Adrenal gland (tissue), 12 donors: ENCODE measurements around the gene MAP2K1. TPM values are rescaled to one million over a fixed set of nuclear protein-coding genes. Genes with fewer than 3 reads are reported as not detected.
"Not testable (repeated sequence)": the region's sequence is repeated elsewhere in the genome, so short reads cannot be mapped to it uniquely, and the experiment has no call there.

Source experiments
- DNase-seq, 7 donors: peaks; one replicate each; pipeline ENCODE4 v3.0.0-alpha.2; 2019 to 2020
- H3K27ac ChIP-seq, 5 donors: fragments of 200-600 bp; sonication (generic) in 4 of 5; 1 replicate in 3 of 5; 2 replicates in 2 of 5; pipeline versions ENCODE4 v1.5.1 to v1.8.0; 2016 to 2020; ENCODE audit warnings: mild to moderate bottlenecking in 1 of 5
- H3K27me3 ChIP-seq: fragments of 200-600 bp; 2 replicates; pipeline ENCODE4 v1.8.0; 2021
- H3K36me3 ChIP-seq, 2 donors: fragments of 200-600 bp; replicated peaks in 1 of 2; 1 replicate in 1 of 2; 2 replicates in 1 of 2; pipeline versions ENCODE4 v1.5.1 to v1.8.0; 2018 to 2022
- H3K4me1 ChIP-seq, 2 donors: fragments of 200-600 bp; replicated peaks in 1 of 2; 1 replicate in 1 of 2; 2 replicates in 1 of 2; pipeline versions ENCODE4 v1.5.1 to v1.8.0; 2018 to 2021
- H3K4me3 ChIP-seq, 4 donors: fragments of 200-600 bp; sonication (generic) in 3 of 4; one replicate each; pipeline ENCODE4 v1.5.1; 2016 to 2018
- H3K9me3 ChIP-seq, 3 donors: fragments of 200-600 bp; sonication (generic) in 1 of 3; replicated peaks in 1 of 3; 1 replicate in 2 of 3; 2 replicates in 1 of 3; pipeline versions ENCODE4 v1.5.1 to v1.8.0; 2016 to 2021
- POLR2A ChIP-seq, 2 donors: fragments of 450-650 bp; IDR thresholded peaks; one replicate each; pipeline ENCODE4 v1.6.1; 2017; ENCODE audit warnings: antibody characterized with exemption in 2 of 2, mild to moderate bottlenecking in 2 of 2, moderate library complexity in 1 of 2
- WGBS, 4 donors: extraction: QIAGEN DNeasy Blood & Tissue Kit in 2 of 4; methylation state at CpG; one replicate each; pipeline versions ENCODE4 v1.1.5 to v1.1.7; 2013 to 2017; 5-methylcytosine and 5-hydroxymethylcytosine counted together
- intact Hi-C, 2 donors: fragments of 100-400 bp; cut with DNase I; formaldehyde crosslinking; loops; one replicate each; pipeline versions ENCODE4 v1.14.1 to v1.15.0; 2022 to 2023
- polyA plus RNA-seq, 3 donors: library from polyadenylated mRNA; stranded (reverse); fragments of 200-250 nt in 2 of 3; fragments of 350-450 nt in 1 of 3; fragmentation: Illumina TruSeq in 1 of 3; extraction: RNeasy Lipid Tissue Mini Kit (QIAGEN cat#74804) in 1 of 3; gene quantifications; one replicate each; pipeline ENCODE4 v1.2.3, GENCODE V29; 2013 to 2014
- total RNA-seq, 9 donors: library from RNA; depleted of rRNA in 4 of 9; stranded (reverse); fragments of >200 nt in 4 of 9; fragments of 120-200 nt in 1 of 9; fragmentation: NEBNext Ultra II Directional in 1 of 9; extraction: Animal tissue kit (Norgen Biotek cat#: 25700) in 1 of 9; gene quantifications; one replicate each; pipeline versions ENCODE4 v1.1.0 to v1.2.4, GENCODE V29; 2013 to 2023
- TF ChIP-seq, protein P1 (sequence below), 6 experiments: fragments of 450-650 bp in 4 of 6; fragments of 200-600 bp in 2 of 6; sonication (generic) in 1 of 6; IDR thresholded peaks; 1 replicate in 5 of 6; 2 replicates in 1 of 6; pipeline versions ENCODE4 v1.5.1 to v1.8.0; 2016 to 2021; ENCODE audit warnings: antibody characterized with exemption in 6 of 6, mild to moderate bottlenecking in 2 of 6, moderate library complexity in 1 of 6
- donor health status: healthy with polysubstance abuse.
- donor health status: Bipolar disorder and iron deficiency.
- donor health status: DM: yes; HTN: yes; CAD: no.
- donor health status: DM: no; HTN: no; CAD: no.
- donor health status: DM: no; HTN: no; CAD: no.
- donor health status: DM: yes; HTN: yes; CAD: no.

The MAP2K1 gene
- total and polyA plus RNA-seq, 12 donors = 14.0 to 60.0 (median 45.9) TPM

DNA sequence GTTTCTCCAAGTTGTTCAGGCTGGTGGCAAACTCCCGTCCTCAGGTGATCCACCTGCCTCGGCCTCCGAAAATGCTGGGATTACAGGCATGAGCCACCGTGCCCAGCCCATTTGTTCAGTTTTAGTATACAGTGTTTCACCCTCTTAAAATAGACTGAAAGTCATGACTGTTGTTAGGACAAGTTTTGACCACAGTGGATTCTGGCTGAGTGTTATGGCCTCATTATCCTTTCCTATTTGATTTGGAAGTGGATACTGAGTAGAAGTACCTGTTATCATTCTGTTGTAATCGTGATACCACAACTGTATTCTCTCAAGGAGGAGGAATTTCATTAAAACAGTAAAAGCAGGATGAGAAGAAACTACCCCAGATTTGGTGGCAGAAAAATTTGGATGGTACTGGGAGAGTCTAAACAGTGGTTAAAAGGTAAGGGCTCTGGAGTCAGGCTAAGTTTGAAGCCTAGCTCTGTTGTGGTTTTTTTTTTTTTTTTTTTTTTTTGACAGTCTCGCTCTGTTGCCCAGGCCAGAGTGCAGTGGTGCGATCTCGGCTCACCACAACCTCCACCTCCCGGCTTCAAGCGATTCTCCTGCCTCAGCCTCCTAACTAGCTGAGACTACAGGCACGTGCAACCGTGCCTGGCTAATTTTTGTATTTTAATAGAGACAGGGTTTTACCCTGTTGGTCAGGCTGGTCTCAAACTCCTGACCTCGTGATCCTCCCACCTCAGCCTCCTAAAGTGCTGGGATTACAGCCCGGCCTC is 2.6 kb downstream of the MAP2K1 start:
- no peak for DNase-seq
- H3K27me3 ChIP-seq = no peaks in the 10 kb centered on the region
- intact Hi-C loops = loop anchor here (5.0 kb wide), 1 partner anchor 108 kb away; the partner anchor contains the start of gene SNAPC5 (in 2 of the 2)
- no peaks in the 10 kb centered on the region for H3K36me3 ChIP-seq
- H3K4me1 ChIP-seq = peaks cover 8 to 28% of the 10 kb centered on the region in 2 donors
- no peak overlapping the region for H3K4me3 ChIP-seq
- WGBS, 4 donors = 88 to 93% (median 91%) methylated on average over 14 of the region's 14 CpGs
- no peak overlapping the region for H3K27ac ChIP-seq
- H3K9me3 ChIP-seq = no peaks in the 10 kb centered on the region
- no peak for TF ChIP-seq POLR2A (IDR thresholded peaks at IDR 0.05)
- TF ChIP-seq, protein P1, sequence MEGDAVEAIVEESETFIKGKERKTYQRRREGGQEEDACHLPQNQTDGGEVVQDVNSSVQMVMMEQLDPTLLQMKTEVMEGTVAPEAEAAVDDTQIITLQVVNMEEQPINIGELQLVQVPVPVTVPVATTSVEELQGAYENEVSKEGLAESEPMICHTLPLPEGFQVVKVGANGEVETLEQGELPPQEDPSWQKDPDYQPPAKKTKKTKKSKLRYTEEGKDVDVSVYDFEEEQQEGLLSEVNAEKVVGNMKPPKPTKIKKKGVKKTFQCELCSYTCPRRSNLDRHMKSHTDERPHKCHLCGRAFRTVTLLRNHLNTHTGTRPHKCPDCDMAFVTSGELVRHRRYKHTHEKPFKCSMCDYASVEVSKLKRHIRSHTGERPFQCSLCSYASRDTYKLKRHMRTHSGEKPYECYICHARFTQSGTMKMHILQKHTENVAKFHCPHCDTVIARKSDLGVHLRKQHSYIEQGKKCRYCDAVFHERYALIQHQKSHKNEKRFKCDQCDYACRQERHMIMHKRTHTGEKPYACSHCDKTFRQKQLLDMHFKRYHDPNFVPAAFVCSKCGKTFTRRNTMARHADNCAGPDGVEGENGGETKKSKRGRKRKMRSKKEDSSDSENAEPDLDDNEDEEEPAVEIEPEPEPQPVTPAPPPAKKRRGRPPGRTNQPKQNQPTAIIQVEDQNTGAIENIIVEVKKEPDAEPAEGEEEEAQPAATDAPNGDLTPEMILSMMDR (IDR thresholded peaks at IDR 0.05) = no peak

GRCh38 chr15:66389859-66390381 is 3.2 kb downstream of the MAP2K1 start:
- no peaks in the 10 kb centered on the region for H3K27me3 ChIP-seq
- TF ChIP-seq, protein P1 (IDR thresholded peaks at IDR 0.05) = no peak
- no peak for TF ChIP-seq POLR2A (IDR thresholded peaks at IDR 0.05)
- no peak for DNase-seq
- H3K36me3 ChIP-seq = no peaks in the 10 kb centered on the region
- H3K4me1 ChIP-seq = peaks cover 8 to 28% of the 10 kb centered on the region in 2 donors
- H3K9me3 ChIP-seq = no peaks in the 10 kb centered on the region
- peak overlapping the region in 1 of 5 donors; percentile 58 for H3K27ac ChIP-seq
- intact Hi-C loops = loop anchor here (5.0 kb wide), 1 partner anchor 107 kb away; the partner anchor contains the start of gene SNAPC5 (in 2 of the 2)
- H3K4me3 ChIP-seq = no peak overlapping the region

GRCh38 chr15:66390678-66391077 is 4.0 kb downstream of the MAP2K1 start:
- H3K4me3 ChIP-seq = no peak overlapping the region
- peak in 2 of 7 donors; percentile 25 to 27 for DNase-seq
- H3K9me3 ChIP-seq = no peaks in the 10 kb centered on the region
- H3K27ac ChIP-seq = peak overlapping the region in 1 of 5 donors; percentile 58
- H3K4me1 ChIP-seq = peaks cover 8 to 25% of the 10 kb centered on the region in 2 donors
- intact Hi-C loops = no loop called here
- no peaks in the 10 kb centered on the region for H3K36me3 ChIP-seq
- TF ChIP-seq POLR2A (IDR thresholded peaks at IDR 0.05) = no peak
- TF ChIP-seq, protein P1 (IDR thresholded peaks at IDR 0.05) = no peak
- WGBS, 4 donors = 59 to 75% (median 63%) methylated on average over 1 of the region's 1 CpG
- H3K27me3 ChIP-seq = no peaks in the 10 kb centered on the region

GRCh38 chr15:66393037-66393436 is 6.3 kb downstream of the MAP2K1 start:
- H3K4me1 ChIP-seq = peaks cover 6 to 15% of the 10 kb centered on the region in 2 donors
- H3K27ac ChIP-seq, H3K4me3 ChIP-seq, H3K36me3 ChIP-seq, intact Hi-C loops, H3K27me3 ChIP-seq, DNase-seq, H3K9me3 ChIP-seq: not testable (repeated sequence)
- WGBS, 4 donors = 50 to 92% (median 70%) methylated on average over 1 of the region's 1 CpG
